OCI-LY1 (cell line): ENCODE data around the gene TMEM60.

Experiments
- CTCF ChIP-seq: fragments of 200-600 bp; sonication (generic), shearing (Covaris generic); IDR thresholded peaks from 2 replicates; pipeline ENCODE4 v1.5.1; 2017; ENCODE audit warnings: mild to moderate bottlenecking, antibody characterized with exemption, low read length, moderate library complexity, mixed read lengths
- EZH2 ChIP-seq: fragments of 200-600 bp; sonication (generic), shearing (Covaris generic); IDR thresholded peaks from 2 replicates; pipeline ENCODE4 v1.8.0; 2017; ENCODE audit warnings: borderline replicate concordance, mixed run types, mild to moderate bottlenecking, antibody characterized with exemption, low read length, moderate library complexity, mixed read lengths

DNA sequence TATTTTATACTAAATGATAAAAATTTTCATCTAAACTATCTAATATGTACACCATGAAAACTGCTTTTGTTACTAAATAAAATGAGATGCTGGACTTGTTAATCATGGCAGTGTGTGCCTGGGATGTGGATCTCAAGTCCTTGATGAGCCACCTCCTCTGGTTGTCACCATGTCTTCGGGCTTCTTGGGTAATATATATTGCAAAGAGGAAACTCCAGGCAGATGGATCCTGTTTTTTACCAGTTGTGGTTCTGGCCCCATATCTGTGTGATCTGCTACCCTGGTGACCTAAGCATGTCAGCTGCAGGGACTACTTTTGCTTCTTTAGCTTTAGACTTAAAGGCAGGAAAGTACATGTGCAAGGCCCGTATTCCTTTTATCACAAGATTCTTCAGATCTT lies 46.2 kb downstream of the TMEM60 start:
- no peak for TF ChIP-seq EZH2
- TF ChIP-seq CTCF = no peak
